Anterior cingulate cortex (tissue), 58 donors: ENCODE measurements around the gene MAPK8IP3.
A peak's percentile ranks its signal among the peaks of the same experiment; 100 is the strongest.

Source experiments
- DNase-seq, 58 donors: peaks; one replicate each; lab custom pipeline; 2025; lab: John Stamatoyannopoulos, UW

Gene MAPK8IP3

DNA sequence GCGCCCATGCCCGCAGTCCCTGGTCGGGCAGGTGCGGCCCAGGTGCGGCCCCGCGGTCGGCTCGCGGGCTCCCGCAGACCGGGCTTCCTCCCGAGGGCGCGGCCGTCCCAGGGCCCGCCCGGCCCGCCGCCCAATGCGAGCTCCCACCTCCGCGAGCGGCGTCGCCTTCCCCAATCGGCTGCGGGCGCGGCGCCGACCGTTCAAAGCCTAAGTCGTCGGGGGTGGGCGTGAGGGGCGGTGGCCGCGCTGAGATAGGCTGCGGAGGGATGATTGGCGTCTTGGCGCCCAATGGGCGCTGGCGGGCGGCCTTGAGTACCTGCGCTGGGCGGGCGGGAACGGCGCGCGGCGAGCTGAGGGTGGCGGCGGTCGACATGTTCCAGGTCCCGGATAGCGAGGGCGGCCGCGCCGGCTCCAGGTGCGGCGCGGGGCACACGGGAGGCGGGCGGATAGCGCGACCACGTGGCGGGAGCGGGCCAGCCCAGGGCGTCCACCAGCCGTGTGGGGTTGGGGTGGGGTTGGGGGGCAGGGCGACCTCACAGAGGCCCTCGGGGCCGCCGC, 28.0 kb upstream of the MAPK8IP3 start, which contains the start of gene JPT2:
JPT2 (plus strand) TSS at position 338 of the 558 bp plus-strand sequence; CDS start at position 372, 34 bp downstream.
- peak; percentile 39 to 96 (median 87) for DNase-seq

GRCh38 chr16:1678500-1679098, 27.4 kb upstream of the MAPK8IP3 start:
- peak in 11 of 58 donors; percentile 19 to 52 (median 33) for DNase-seq

DNA sequence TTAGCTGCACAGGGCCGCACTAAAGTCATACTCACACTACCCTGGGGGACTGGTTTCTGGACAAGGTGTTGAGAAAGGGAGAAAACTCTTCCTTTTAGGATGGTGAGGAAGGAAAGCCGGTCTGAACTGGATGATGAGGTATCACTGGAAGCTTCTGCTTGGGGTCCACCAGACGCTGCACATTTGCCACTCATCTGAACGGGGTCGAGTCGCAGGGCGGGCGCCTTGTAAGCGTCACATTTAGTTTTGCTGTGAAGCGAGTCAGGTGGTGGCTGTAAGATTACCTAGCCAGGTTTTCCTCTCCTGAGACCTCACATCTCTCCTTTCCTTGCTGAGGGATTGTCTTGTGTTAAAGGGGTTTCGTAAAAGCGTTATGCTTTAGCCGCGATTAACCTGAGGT, 25.6 kb upstream of the MAPK8IP3 start:
- DNase-seq, result no peak

- DNase-seq, result no peak
Measured at GRCh38 chr16:1681032-1681431, 25.0 kb upstream of the MAPK8IP3 start.

DNA sequence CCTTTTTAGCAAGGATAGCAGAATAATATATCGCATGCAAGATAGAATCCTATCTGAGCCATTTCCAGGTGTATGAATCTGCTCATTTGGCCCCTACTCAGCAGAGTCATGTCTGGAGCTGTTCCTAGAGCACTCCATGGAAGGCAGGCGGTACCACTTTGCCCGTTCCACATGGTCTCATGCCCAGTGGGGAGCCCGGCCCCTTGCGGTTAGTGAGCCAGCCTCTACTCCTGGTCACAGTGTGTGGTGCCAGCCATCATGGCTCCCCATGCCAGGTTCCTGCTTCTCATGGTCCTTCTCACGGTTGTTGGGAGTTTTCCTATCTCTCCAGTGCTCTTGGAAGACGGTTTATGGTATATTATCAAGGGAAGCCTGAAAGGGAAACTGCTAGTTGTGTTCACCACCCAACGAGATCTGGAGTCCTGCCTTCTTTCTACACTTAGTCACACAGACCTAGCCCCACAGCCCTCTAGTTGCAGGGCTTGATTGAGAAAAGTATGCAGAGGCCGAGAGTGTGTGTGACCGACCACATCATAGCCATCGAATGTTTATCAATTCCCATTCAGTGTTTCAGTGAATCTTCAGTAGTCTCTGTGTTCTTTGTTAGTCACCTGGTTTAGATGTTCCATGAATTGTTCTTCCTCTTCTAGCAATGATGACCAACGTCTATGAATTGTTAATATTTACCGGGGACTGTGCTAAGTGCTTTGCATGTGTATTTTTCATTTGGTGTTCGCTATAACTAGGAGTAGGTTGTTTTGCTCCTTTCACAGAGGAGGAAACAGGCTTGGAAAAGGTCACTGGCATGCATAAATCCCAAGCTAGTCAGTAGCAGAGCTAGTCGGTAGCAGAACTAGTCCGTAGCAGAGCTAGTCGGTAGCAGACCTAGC, 18.3 kb upstream of the MAPK8IP3 start:
- no peak for DNase-seq

DNA sequence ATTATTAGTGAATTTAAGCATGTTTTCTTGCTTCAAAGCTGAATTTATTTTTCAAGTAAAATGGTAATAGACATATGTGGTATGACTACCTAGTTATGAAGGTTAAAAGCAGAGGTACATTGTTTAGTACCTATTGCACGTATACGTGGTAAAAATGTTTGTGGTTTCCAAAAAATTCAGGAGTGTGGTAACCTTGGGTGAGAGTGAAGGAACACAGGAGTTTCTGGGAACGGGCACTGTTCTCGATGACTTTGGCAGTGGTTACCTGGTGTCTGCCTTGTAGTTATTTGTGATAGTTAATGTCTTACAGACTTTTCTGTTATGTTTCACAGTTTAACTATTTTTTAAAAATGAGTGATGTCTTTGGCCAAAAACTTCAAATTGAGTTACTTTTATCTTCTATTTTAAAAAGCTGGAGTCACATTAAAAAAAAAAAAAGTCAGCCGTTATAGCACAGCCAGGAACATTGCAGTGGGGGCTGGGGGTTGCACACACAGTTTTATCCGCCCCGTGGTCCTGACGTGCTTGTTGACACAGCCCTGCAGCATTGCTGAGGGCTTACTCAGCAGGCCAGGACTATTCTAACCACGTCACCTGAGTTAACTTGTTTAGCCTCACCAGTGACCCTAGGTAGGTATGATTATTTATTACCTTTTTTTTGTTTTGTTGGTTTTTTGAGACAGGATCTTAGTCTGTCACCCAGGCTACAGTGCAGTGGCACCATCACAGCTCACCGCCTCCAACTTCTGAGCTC, 17.0 kb upstream of the MAPK8IP3 start:
- no peak for DNase-seq

DNA sequence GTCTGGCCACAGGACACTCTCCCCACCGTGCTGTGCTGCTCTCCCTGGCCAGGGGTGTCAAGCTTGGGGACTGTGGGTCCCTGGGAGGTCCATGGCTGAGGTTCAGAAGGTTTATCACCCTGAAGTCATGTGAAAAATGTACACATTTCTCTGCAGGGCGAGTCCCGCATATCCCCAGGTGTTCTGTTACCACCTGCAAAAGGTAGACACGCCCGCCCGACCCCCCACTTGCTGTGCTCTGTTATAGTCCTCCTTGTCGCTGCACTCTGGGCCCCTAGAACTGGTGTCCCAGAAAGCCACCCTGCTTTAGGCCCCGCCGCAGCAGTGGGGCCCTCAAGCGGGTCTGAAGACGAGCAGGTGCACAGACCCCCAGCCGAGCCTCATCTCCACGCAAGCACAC, 16.1 kb upstream of the MAPK8IP3 start:
- DNase-seq, result no peak

- DNase-seq, result no peak
Measured at GRCh38 chr16:1690810-1691209, 15.2 kb upstream of the MAPK8IP3 start.

- DNase-seq, result no peak
Measured at GRCh38 chr16:1691276-1691675, 14.7 kb upstream of the MAPK8IP3 start.

GRCh38 chr16:1691956-1692355, 14.0 kb upstream of the MAPK8IP3 start:
- DNase-seq, result peak in 19 of 58 donors; percentile 11 to 75 (median 30)

DNA sequence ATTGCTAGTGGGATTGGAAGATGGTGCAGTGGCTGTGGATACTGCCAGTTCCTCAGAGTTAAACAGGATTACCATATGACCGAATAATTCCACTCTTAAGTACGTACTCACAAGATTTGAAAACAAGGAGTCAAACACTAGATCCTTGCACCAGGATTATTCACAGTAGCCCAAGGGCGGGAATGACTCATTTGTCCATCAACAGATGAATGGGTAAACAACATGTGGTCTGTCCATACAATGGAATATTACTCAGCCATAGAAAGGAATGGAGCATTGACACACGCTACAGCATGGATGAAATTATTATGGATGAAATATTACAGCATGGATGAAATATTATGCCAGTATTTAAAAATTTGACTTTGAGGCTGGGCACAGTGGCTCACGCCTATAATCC, 9.1 kb upstream of the MAPK8IP3 start:
- no peak for DNase-seq

DNA sequence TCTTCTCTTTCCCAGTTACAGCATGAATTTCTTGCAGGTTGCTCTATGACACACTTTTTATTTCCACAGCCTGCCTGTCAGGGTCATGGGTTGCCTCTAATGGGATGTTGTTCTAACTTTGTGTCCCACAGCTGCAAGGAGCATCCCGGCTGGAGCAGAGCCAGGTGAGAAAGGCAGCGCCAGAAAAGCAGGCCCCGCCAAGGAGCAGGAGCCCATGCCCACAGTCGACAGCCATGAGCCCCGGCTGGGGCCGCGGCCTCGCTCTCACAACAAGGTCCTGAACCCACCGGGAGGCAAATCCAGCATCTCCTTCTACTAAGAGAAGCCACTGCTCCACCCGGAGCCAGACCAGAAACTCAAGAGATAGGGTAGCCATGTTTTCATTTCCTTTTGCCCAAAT, 7.3 kb upstream of the MAPK8IP3 start:
- no peak for DNase-seq

DNA sequence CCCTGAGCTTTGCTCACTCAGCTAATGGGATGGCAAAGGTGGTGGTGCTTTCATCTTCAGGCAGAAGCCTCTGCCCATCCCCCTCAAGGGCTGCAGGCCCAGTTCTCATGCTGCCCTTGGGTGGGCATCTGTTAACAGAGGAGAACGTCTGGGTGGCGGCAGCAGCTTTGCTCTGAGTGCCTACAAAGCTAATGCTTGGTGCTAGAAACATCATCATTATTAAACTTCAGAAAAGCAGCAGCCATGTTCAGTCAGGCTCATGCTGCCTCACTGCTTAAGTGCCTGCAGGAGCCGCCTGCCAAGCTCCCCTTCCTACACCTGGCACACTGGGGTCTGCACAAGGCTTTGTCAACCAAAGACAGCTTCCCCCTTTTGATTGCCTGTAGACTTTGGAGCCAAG, 5.7 kb upstream of the MAPK8IP3 start:
- no peak for DNase-seq

GRCh38 chr16:1701216-1701878, 4.6 kb upstream of the MAPK8IP3 start:
- peak in 1 of 58 donors; percentile 51 for DNase-seq

DNA sequence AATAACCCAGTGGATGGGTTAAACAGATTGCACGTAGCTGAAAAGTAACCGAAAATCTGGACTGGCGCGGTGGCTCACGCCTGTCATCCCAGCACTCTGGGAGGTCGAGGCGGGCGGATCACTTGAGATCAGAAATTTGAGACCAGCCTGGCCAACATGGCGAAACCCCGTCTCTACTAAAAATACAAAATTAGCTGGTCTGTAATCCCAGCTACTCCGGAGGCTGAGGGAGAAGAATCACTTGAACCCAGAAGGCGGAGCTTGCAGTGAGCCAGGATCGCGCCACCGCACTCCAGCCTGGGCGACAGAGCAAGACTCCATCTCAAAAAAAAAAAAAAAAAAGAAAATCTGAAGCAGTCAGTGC, 689 bp upstream of the MAPK8IP3 start:
- peak in 5 of 58 donors; percentile 48 to 69 (median 58) for DNase-seq

DNA sequence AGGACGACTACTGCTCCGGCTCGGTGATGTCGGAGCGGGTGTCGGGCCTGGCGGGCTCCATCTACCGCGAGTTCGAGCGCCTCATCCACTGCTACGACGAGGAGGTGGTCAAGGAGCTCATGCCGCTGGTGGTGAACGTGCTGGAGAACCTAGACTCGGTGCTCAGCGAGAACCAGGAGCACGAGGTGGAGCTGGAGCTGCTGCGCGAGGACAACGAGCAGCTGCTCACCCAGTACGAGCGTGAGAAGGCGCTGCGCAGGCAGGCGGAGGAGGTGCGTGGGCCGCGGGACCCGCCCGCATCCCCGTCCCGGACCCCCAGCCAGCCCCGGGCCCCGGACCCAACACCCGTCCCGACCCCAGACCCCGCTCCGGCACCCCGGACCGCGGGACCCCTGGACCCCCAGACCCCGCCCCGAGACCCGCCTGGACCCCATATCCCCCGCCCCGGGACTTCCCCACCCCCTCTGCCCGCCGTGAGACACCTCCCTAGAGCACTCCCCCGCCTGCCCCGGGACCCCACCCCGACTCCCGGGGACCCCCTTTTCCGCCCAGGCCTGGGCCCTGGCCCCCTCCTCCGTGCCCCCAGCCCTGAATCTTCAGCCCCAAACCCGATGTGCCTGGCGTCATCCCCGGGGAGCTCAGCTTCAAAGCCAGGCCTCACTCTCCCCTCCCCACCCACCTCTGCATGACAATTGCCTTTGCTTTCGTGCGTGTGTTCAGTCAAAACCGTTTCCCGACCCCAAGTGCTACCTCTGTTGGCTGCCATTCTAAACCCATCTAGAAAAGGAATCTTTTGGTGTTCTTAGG, 594 bp downstream of the MAPK8IP3 start:
- peak in 3 of 58 donors; percentile 46 to 64 (median 56) for DNase-seq

DNA sequence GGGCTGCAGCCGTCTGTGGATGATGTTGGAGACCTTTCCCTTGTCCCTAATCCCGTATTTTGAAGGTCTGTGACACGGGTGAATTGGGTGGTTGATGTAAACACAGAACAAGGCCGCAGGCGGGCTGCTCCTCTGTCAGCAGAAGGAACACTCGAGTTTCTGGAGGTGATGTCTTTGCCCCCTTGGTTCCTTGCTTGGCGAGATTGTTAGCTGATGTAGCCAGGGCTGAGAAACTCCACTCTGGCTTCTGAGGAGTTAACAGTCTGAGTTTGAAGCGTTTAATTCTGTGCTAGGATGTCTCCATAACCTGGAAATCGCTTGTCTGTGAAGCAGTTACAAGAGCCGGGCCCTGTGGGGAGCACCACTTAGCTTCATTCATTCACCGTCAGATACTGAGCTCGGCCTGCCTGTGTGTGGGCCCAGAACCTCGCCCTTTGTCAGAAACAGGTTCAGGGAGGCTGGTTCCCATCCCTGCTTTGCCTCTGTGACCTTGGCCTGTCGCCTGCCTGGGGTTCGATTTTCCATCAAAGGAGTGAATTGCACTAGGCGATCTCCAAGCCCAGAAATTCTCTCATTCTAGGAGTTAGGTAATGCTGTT, 1.3 kb downstream of the MAPK8IP3 start:
- DNase-seq, result peak in 13 of 58 donors; percentile 9 to 69 (median 29)

DNA sequence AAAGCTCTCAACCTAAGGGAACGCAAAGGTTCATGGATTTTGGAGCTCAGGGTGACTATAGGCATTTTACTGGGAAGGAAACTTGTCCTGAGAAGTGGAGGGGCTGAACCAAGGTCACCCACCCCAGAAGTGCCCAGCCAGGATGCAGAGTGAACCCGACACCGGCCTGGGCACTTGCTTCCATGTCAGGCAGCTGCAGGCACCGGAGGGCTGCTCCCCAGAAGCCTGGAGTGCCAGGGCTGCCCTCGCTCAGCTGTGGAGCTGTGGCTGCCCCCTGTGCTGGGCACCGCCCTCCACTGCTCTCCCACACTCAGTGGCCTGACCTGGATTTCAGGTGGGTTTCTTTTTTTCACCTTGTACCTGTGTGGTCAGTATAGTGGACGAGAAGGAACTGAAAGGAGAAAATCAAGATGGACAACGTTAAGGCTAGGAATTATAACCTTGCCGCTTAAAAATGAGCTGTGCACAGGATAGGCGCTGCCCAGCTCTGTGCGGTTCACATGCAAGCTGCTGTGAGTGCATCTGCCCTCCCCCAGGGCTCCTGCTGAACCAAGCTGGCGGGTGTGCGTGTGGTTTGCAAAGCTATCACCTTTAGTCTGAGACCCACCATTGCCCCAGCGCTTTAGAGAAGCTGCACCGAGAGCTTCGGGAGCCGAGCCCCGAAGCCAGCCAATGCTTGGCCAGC, 2.2 kb downstream of the MAPK8IP3 start:
- DNase-seq, result no peak
